H9 (cell line): ENCODE measurements around the gene PDZD7. TPM values are rescaled to one million over a fixed set of nuclear protein-coding genes. Genes with fewer than 3 reads are reported as not detected.

Experiments used
- DNase-seq: peaks from one replicate; pipeline ENCODE4 v3.0.0-alpha.2; 2017
- H2AFZ ChIP-seq: one replicate; pipeline ENCODE4 v1.6.1; 2013; ENCODE audit warnings: mild to moderate bottlenecking, low read length, control low read depth, moderate library complexity
- H2AK5ac ChIP-seq: 2 replicates; pipeline ENCODE4 v1.6.1; 2013; ENCODE audit warnings: low read length, control low read depth, mixed read lengths; ENCODE audit not compliant: insufficient read length
- H2BK120ac ChIP-seq: one replicate; pipeline ENCODE4 v1.6.1; 2013; ENCODE audit warnings: low read depth, mild to moderate bottlenecking, low read length, control low read depth, inconsistent platforms; ENCODE audit not compliant: poor library complexity, severe bottlenecking
- H2BK12ac ChIP-seq: 2 replicates; pipeline ENCODE4 v1.6.1; 2013; ENCODE audit warnings: low read length, control low read depth, mixed read lengths, low read depth; ENCODE audit not compliant: insufficient read length
- H2BK15ac ChIP-seq: 2 replicates; pipeline ENCODE4 v1.6.1; 2013; ENCODE audit warnings: low read depth, low read length, control low read depth
- H2BK20ac ChIP-seq: one replicate; pipeline ENCODE4 v1.6.1; 2013; ENCODE audit warnings: low read depth, mild to moderate bottlenecking, low read length, control low read depth, inconsistent platforms; ENCODE audit not compliant: poor library complexity, severe bottlenecking
- H2BK5ac ChIP-seq: 2 replicates; pipeline ENCODE4 v1.6.1; 2013; ENCODE audit warnings: low read length, control low read depth, mixed read lengths; ENCODE audit not compliant: insufficient read length
- H3K14ac ChIP-seq: 2 replicates; pipeline ENCODE4 v1.6.1; 2013; ENCODE audit warnings: low read length, control low read depth; ENCODE audit not compliant: insufficient read depth
- H3K18ac ChIP-seq: 2 replicates; pipeline ENCODE4 v1.6.1; 2013; ENCODE audit warnings: low read depth, mild to moderate bottlenecking, mixed read lengths, low read length, control low read depth; ENCODE audit not compliant: insufficient read length
- H3K23ac ChIP-seq: 2 replicates; pipeline ENCODE4 v1.6.1; 2013; ENCODE audit warnings: low read length, control low read depth, mixed read lengths, low read depth; ENCODE audit not compliant: insufficient read length
- H3K23me2 ChIP-seq: 2 replicates; pipeline ENCODE4 v1.6.1; 2013; ENCODE audit warnings: low read depth, mild to moderate bottlenecking, mixed read lengths, low read length, control low read depth; ENCODE audit not compliant: insufficient read length, poor library complexity, severe bottlenecking
- H3K27ac ChIP-seq: 2 replicates; pipeline ENCODE4 v1.5.1; 2013; ENCODE audit warnings: low read length, control low read depth, mixed read lengths, low read depth; ENCODE audit not compliant: insufficient read length
- H3K27me3 ChIP-seq: 2 replicates; pipeline ENCODE4 v1.6.1; 2013; ENCODE audit warnings: low read length, control low read depth, inconsistent platforms; ENCODE audit not compliant: insufficient read depth
- H3K4ac ChIP-seq: 2 replicates; pipeline ENCODE4 v1.6.1; 2013; ENCODE audit warnings: low read depth, mild to moderate bottlenecking, control low read depth, inconsistent platforms, low read length, moderate library complexity
- H3K4me1 ChIP-seq: 2 replicates; pipeline ENCODE4 v1.6.1; 2013; ENCODE audit warnings: low read length, control low read depth, inconsistent platforms; ENCODE audit not compliant: insufficient read depth
- H3K4me2 ChIP-seq: 2 replicates; pipeline ENCODE4 v1.6.1; 2013; ENCODE audit warnings: low read length, control low read depth, mixed read lengths; ENCODE audit not compliant: insufficient read length, insufficient read depth
- H3K56ac ChIP-seq: 2 replicates; pipeline ENCODE4 v1.6.1; 2013; ENCODE audit warnings: low read depth, mild to moderate bottlenecking, mixed read lengths, low read length, control low read depth; ENCODE audit not compliant: insufficient read length
- H3K79me1 ChIP-seq: 2 replicates; pipeline ENCODE4 v1.6.1; 2013; ENCODE audit warnings: low read depth, mild to moderate bottlenecking, moderate library complexity, low read length, control low read depth, inconsistent platforms; ENCODE audit not compliant: insufficient read depth, poor library complexity, severe bottlenecking
- H3K79me2 ChIP-seq: 2 replicates; pipeline ENCODE4 v1.6.1; 2013; ENCODE audit warnings: low read length, control low read depth, inconsistent platforms; ENCODE audit not compliant: insufficient read depth
- H3K9ac ChIP-seq: 2 replicates; pipeline ENCODE4 v1.6.1; 2013; ENCODE audit warnings: low read length, control low read depth, mixed read lengths; ENCODE audit not compliant: insufficient read length; ENCODE audit errors: extremely low read depth
- H3K9me3 ChIP-seq: one replicate; pipeline ENCODE4 v1.6.1; 2013; ENCODE audit warnings: low read depth, low read length, inconsistent platforms; ENCODE audit not compliant: control insufficient read depth
- H3T11ph ChIP-seq: one replicate; pipeline ENCODE4 v1.6.1; 2013; ENCODE audit warnings: mild to moderate bottlenecking, low read length, control low read depth, inconsistent platforms
- H4K20me1 ChIP-seq: one replicate; pipeline ENCODE4 v1.6.1; 2013; ENCODE audit not compliant: control insufficient read depth, insufficient read length, insufficient read depth
- H4K5ac ChIP-seq: 2 replicates; pipeline ENCODE4 v1.6.1; 2013; ENCODE audit warnings: low read depth, mild to moderate bottlenecking, mixed read lengths, low read length, control low read depth; ENCODE audit not compliant: insufficient read length
- H4K8ac ChIP-seq: replicated peaks from 2 replicates; pipeline ENCODE4 v1.6.1; 2013; ENCODE audit warnings: low read length, control low read depth, mixed read lengths, low read depth; ENCODE audit not compliant: insufficient read length
- H4K91ac ChIP-seq: 2 replicates; pipeline ENCODE4 v1.6.1; 2013; ENCODE audit warnings: low read depth, mild to moderate bottlenecking, moderate library complexity, mixed read lengths, low read length, control low read depth; ENCODE audit not compliant: insufficient read length
- H3K27ac Mint-ChIP-seq, 3 experiments: 2 replicates in 2 of 3; 3 replicates in 1 of 3; pipeline ENCODE4 v1.8.0; 2020 to 2021; ENCODE audit warnings: mixed read lengths in 3 of 3, mild to moderate bottlenecking in 1 of 3, moderate library complexity in 1 of 3
- H3K27me3 Mint-ChIP-seq: 2 replicates; pipeline ENCODE4 v1.8.0; 2021; ENCODE audit warnings: low read depth, mild to moderate bottlenecking, moderate library complexity, mixed read lengths
- H3K36me3 Mint-ChIP-seq, 3 experiments: 2 replicates in 2 of 3; 3 replicates in 1 of 3; pipeline ENCODE4 v1.8.0; 2020 to 2021; ENCODE audit warnings: low read depth in 3 of 3, mixed read lengths in 3 of 3; ENCODE audit not compliant: insufficient read depth in 1 of 3
- H3K4me1 Mint-ChIP-seq, 2 experiments: 2 replicates each; pipeline ENCODE4 v1.8.0; 2020; ENCODE audit warnings: mixed read lengths in 2 of 2
- H3K4me3 Mint-ChIP-seq, 2 experiments: 2 replicates in 1 of 2; 3 replicates in 1 of 2; pipeline ENCODE4 v1.8.0; 2020 to 2021; ENCODE audit warnings: mild to moderate bottlenecking in 2 of 2, mixed read lengths in 2 of 2, moderate library complexity in 1 of 2
- H3K9me3 Mint-ChIP-seq, 2 experiments: 2 replicates in 1 of 2; 3 replicates in 1 of 2; pipeline ENCODE4 v1.8.0; 2020; ENCODE audit warnings: mild to moderate bottlenecking in 2 of 2, mixed read lengths in 2 of 2, moderate library complexity in 1 of 2
- WGBS: extraction: QIAGEN DNeasy Blood & Tissue Kit; methylation state at CpG from one replicate; pipeline ENCODE4 v1.1.7; 2013; ENCODE audit warnings: missing lambda C conversion rate, low lambda C conversion rate, mixed read lengths; ENCODE audit not compliant: insufficient read length; ENCODE audit errors: extremely low coverage; 5-methylcytosine and 5-hydroxymethylcytosine counted together
- total RNA-seq: library from RNA; stranded (reverse); gene quantifications from 2 replicates; pipeline ENCODE4 v1.2.1, GENCODE V29; 2021
- TF ChIP-seq, protein P1 (sequence below): fragments of 200-600 bp; sonication (generic); conservative IDR thresholded peaks from 3 replicates; pipeline ENCODE4 v1.8.0; 2021; ENCODE audit warnings: antibody characterized with exemption, mild to moderate bottlenecking

Gene PDZD7
- total RNA-seq, 1 experiment from 2014 or later = 2.0 TPM

DNA sequence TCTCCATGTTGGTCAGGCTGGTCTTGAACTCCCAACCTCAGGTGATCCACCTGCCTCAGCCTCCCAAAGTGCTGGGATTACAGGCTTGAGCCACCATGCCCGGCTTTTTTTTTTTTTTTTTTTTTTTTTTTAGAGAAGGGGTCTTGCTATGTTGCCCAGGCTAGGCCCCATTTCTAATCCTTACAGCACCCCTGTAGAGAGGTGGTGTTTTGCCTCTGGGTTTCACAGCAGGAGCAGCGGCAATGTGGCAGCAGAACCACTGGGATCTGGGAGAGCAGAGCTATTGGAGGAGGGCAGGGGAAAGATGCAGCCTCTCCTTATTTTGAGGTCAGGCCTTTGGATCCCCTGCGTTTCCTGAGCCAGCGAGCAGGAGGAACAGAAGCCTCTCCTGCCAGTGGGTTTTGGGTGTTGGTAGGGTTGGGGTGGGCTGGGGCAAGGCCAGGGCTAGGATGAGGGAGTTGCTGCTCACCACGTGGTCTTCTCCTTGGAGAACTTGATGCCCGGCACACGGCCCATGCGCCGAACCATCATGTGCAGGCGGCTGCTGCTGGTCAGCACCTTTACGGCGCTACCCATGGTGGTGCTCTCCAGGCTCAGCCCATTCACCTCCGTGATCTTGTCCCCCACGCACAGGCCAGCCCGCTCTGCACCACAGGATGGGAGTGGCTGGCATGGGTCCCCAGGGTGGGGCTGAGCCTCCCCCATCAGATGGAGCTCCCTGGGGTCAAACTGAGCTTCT is 7.8 kb downstream of the PDZD7 start:
- H4K20me1 ChIP-seq = no peaks in the 10 kb centered on the region
- no peak overlapping the region for H3K23ac ChIP-seq
- no peak overlapping the region for H4K8ac ChIP-seq
- H3K27ac Mint-ChIP-seq = peak overlapping the region in 1 of 3 experiments; percentile 27; a peak in 1 of 7 replicates
- H3K9me3 Mint-ChIP-seq = no peaks in the 10 kb centered on the region
- H3K4ac ChIP-seq = no peak overlapping the region
- no peaks in the 10 kb centered on the region; the same call in 1 of the 2 replicates for H3K4me1 ChIP-seq
- no peak overlapping the region for H3K4me2 ChIP-seq
- H2BK20ac ChIP-seq = no peak overlapping the region
- no peaks in the 10 kb centered on the region for H3K9me3 ChIP-seq
- peaks cover 6% of the 10 kb centered on the region for H3K23me2 ChIP-seq
- no peak overlapping the region for H2AFZ ChIP-seq
- no peak for DNase-seq
- H4K91ac ChIP-seq = no peak overlapping the region
- H3K79me1 ChIP-seq = no peaks in the 10 kb centered on the region
- no peak overlapping the region for H3K9ac ChIP-seq
- no peak overlapping the region for H2BK12ac ChIP-seq
- H3K36me3 Mint-ChIP-seq = no peaks in the 10 kb centered on the region
- WGBS = no CpG with 5 or more reads among the region's 15 CpGs
- H3K27me3 ChIP-seq = peaks cover 8% of the 10 kb centered on the region; the same call in 1 of the 2 replicates
- no peak overlapping the region for H3T11ph ChIP-seq
- peaks cover 12 to 25% of the 10 kb centered on the region in 2 experiments for H3K4me1 Mint-ChIP-seq
- peaks cover 49% of the 10 kb centered on the region for H3K27me3 Mint-ChIP-seq
- no peak overlapping the region for H2BK15ac ChIP-seq
- no peak overlapping the region for H3K18ac ChIP-seq
- H3K4me3 Mint-ChIP-seq = no peak overlapping the region
- no peak overlapping the region for H2AK5ac ChIP-seq
- H4K5ac ChIP-seq = no peak overlapping the region
- TF ChIP-seq, protein P1, sequence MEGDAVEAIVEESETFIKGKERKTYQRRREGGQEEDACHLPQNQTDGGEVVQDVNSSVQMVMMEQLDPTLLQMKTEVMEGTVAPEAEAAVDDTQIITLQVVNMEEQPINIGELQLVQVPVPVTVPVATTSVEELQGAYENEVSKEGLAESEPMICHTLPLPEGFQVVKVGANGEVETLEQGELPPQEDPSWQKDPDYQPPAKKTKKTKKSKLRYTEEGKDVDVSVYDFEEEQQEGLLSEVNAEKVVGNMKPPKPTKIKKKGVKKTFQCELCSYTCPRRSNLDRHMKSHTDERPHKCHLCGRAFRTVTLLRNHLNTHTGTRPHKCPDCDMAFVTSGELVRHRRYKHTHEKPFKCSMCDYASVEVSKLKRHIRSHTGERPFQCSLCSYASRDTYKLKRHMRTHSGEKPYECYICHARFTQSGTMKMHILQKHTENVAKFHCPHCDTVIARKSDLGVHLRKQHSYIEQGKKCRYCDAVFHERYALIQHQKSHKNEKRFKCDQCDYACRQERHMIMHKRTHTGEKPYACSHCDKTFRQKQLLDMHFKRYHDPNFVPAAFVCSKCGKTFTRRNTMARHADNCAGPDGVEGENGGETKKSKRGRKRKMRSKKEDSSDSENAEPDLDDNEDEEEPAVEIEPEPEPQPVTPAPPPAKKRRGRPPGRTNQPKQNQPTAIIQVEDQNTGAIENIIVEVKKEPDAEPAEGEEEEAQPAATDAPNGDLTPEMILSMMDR = no peak
- H3K14ac ChIP-seq = no peak overlapping the region
- H3K27ac ChIP-seq = no peak overlapping the region
- no peak overlapping the region for H2BK5ac ChIP-seq
- H3K79me2 ChIP-seq = no peaks in the 10 kb centered on the region
- no peak overlapping the region for H3K56ac ChIP-seq
- no peak overlapping the region for H2BK120ac ChIP-seq
